HG02970 (cell line): ENCODE measurements around the gene DAND5.

Source experiments
- ATAC-seq: cut with Tn5 transposase; IDR thresholded peaks from one replicate; pipeline ENCODE4 v1.9.1; 2021; ENCODE audit warnings: mild to moderate bottlenecking, moderate library complexity, moderate number of reproducible peaks; ENCODE audit not compliant: unreplicated experiment, low FRiP score

The DAND5 gene

GRCh38 chr19:13019332-13019731, 50.0 kb downstream of the DAND5 start:
- ATAC-seq: no peak

- ATAC-seq: no peak
These were observed 50.6 kb downstream of the DAND5 start for GRCh38 chr19:13020002-13020414.

GRCh38 chr19:13022111-13022858, 52.9 kb downstream of the DAND5 start:
- ATAC-seq: no peak

DNA sequence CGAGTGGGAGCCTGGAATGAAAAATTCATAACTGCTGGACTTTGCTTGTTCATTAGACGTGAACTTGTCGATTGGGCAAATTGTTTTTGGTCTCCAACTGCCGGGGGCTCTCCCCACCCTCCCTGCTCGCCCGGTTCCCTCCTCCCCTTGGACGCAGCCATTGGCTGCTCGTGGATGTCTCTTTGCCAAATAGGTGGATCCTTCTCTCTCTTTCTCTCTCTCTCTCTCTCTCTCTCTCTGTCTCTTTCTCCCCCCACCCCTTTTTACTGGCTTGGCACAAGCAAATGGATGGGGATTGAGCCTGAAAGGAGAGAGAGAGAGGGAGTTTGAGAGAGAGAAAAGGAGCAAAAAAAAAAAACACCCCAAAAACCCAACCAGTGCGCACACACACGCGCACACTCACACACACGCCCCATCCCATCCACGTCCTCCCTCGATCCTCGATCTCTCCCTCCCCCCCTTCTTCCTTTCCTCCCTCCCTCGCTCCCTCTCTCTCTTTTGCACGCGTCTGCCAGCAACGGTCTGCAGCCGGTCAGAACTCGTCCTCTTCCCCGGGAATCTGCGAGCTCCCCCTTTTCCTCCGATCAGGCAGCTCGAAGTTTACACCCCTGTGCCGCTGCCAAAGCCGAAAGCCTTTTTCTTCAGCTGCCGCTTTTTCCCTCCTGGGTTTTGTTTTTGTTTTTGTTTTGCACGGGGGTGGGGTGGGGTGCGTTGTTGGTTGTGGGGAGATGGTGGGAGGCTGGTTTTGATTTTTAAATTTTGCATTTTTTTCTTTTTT, 53.7 kb downstream of the DAND5 start:
- ATAC-seq: no peak

DNA sequence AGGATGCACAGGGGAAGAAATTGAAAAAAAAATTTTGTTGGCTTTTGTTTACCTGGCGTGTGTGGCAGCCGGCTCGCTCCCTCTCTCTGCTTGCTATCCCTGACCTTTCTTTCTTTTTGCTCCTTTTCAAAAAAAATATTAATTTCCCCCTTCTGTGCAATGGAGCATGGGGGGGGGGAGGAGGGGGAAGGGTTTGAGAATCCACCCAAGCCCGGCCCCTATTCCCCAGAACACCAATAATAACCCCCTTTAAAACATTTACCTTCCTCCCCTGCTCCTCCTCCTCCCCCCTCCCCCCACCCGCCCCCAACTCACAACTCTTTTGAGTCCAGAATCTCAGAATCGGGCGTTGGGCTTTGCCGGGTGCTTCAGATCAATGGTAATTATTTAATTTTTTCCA, 54.3 kb downstream of the DAND5 start:
- ATAC-seq: no peak
